Large intestine (tissue), 3 donors: ENCODE results near the gene HVCN1. TPM values are rescaled to one million over a fixed set of nuclear protein-coding genes. Genes with fewer than 3 reads are reported as not detected.

Experiments used
- DNase-seq, 2 donors: peaks; one replicate each; pipeline versions ENCODE4 v3.0.0 to v3.0.0-alpha.2; 2013
- H3K27ac ChIP-seq: one replicate; pipeline ENCODE4 v1.5.1; 2013; ENCODE audit warnings: low read length
- H3K27me3 ChIP-seq: 2 replicates; pipeline ENCODE4 v1.6.1; 2013; ENCODE audit warnings: low read length; ENCODE audit not compliant: control insufficient read depth, insufficient read depth
- H3K36me3 ChIP-seq: 2 replicates; pipeline ENCODE4 v1.6.1; 2013; ENCODE audit warnings: low read length; ENCODE audit not compliant: control insufficient read depth, insufficient read depth
- H3K4me1 ChIP-seq: one replicate; pipeline ENCODE4 v1.6.1; 2013; ENCODE audit warnings: low read length; ENCODE audit not compliant: control insufficient read depth, insufficient read depth
- H3K4me3 ChIP-seq: one replicate; pipeline ENCODE4 v1.5.1; 2013; ENCODE audit warnings: low read length
- H3K9me3 ChIP-seq: one replicate; pipeline ENCODE4 v1.6.1; 2013; ENCODE audit warnings: mild to moderate bottlenecking, low read depth, low read length, moderate library complexity; ENCODE audit not compliant: control insufficient read depth
- WGBS: methylation state at CpG from one replicate; pipeline ENCODE4 v1.1.5; 2013; ENCODE audit warnings: low lambda C conversion rate; ENCODE audit not compliant: insufficient coverage; 5-methylcytosine and 5-hydroxymethylcytosine counted together
- polyA plus RNA-seq: library from polyadenylated mRNA; unstranded; fragments of 120-200 nt; gene quantifications from one replicate; pipeline ENCODE4 v1.2.1, GENCODE V29; 2013

The HVCN1 gene
- polyA plus RNA-seq, 1 donor = 5.5 TPM

DNA sequence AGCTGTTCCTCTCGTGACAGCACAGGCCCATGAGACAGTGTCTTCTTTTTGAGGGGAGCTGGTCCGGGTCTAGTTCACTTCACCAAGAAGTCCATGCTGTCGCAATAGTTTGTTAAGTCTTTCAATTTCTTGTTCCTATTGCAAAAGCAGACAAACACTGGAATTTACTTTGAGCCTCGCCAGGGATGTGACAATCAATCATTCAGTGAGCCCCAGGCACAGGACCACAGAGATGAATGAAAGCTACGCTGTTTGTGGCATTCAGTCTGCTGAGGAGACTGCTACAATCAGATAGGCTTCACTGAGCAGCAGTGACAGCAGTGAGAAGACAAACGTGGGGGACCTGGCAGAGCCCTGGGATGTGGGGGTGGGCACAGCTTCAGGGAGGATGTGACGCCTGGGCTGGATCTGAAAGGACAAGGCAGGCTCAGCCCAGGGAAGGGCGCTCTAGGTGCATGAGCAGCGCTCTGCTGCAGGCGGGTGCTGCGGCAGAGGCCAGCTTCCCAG lies 39.5 kb downstream of the HVCN1 start:
- DNase-seq = no peak
- WGBS = no CpG with 5 or more reads among the region's 11 CpGs
- H3K27ac ChIP-seq = no peak overlapping the region

DNA sequence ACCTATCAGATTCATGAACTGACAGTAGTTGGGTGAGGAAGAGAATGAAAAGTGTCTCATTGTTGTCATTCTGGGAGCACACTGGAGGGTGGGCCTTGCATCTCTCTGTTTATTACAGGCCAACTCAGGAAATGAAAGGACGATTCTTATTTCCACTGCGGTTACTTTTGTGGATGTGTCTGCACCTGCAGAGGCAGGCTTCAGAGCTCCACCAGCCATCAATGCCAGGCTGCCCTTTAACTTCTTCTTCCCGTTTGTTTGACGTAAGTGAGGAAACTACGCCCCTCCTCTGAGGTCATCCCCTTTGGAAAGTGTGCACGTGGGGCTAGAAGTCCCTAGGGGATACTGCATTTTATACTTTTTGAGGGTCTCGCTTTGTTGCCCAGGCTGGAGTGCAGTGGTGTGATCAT lies 41.3 kb downstream of the HVCN1 start:
- Histone ChIP-seq H3K27ac (no peak overlapping the region), H3K4me3 (no peak overlapping the region), H3K9me3 (no peaks in the 10 kb centered on the region), H3K4me1 (no peaks in the 10 kb centered on the region), H3K36me3 (peaks cover 39% of the 10 kb centered on the region), H3K27me3 (no peaks in the 10 kb centered on the region)
- DNase-seq = no peak
- WGBS = 100% methylated on average over 3 of the region's 7 CpGs

More for the DNA sequence above, 39.5 kb downstream of the HVCN1 start:
- H3K4me1 ChIP-seq = no peaks in the 10 kb centered on the region
- H3K27me3 ChIP-seq = no peaks in the 10 kb centered on the region
- H3K36me3 ChIP-seq = peaks cover 39% of the 10 kb centered on the region
- H3K4me3 ChIP-seq = no peak overlapping the region
- no peaks in the 10 kb centered on the region for H3K9me3 ChIP-seq

DNA sequence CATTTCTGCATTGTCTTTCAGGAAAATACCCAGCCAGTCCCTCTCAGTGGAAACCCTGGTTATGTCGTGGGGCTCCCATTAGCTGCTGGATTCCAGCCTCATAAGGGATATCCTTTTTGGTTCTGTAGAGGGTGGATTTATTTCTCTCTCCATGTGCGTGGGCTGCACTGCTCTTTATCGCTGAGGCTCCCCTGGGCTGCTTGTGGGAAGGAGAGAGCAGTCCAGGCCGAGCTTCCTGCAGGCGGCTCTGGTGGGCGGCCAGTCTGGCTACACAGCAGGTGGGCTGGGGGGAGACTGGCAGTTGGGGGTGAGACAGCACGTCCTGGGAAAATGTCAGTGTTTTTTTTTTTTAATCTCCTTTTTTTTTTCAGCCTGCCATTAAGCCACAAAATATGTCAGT lies 47.4 kb downstream of the HVCN1 start:
- no peak for DNase-seq
- H3K36me3 ChIP-seq = peaks cover 20% of the 10 kb centered on the region
- no peaks in the 10 kb centered on the region for H3K4me1 ChIP-seq
- H3K4me3 ChIP-seq = no peak overlapping the region
- no peaks in the 10 kb centered on the region for H3K27me3 ChIP-seq
- H3K9me3 ChIP-seq = no peaks in the 10 kb centered on the region
- H3K27ac ChIP-seq = no peak overlapping the region
- WGBS = 60% methylated on average over 1 of the region's 7 CpGs

DNA sequence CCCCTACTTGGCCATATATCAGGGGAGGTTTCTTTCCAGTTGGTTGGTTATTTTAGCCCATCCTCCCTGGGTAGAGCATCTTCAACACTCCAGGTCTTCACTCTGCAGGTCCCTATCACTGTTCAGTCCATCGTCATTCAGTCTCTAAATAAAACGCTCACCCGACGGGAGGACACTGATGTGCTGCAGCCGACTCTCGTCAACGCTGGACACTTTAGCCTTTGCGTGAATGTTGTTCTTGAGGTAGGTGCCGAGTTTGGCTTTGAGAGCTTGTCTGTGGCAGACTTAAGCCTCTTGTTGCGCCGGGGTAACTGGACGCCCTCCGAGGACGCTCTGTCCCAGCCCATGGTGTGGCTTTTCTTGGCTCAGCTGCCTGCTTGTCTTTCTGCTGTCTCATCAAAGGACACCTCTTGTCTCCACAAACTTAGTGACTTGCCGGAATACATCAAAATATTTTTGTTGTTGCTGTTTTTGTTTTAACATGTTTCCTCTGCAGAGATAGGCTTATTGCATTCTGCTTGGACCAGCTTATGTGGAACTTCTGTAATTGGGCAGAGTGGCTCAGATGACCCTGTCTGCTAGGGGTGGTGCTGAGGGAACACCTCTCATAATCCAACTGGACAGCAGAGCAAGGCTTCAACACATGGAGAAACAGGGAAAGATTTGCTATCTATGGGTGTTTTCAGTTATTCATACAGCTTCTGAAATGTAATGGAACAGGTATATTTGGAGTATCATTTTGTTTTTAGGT lies 48.5 kb downstream of the HVCN1 start:
- Histone ChIP-seq H3K27ac (no peak overlapping the region), H3K36me3 (peaks cover 12% of the 10 kb centered on the region), H3K4me3 (no peak overlapping the region), H3K27me3 (no peaks in the 10 kb centered on the region), H3K4me1 (no peaks in the 10 kb centered on the region), H3K9me3 (no peaks in the 10 kb centered on the region)
- 80% methylated on average over 1 of the region's 15 CpGs for WGBS
- no peak for DNase-seq

DNA sequence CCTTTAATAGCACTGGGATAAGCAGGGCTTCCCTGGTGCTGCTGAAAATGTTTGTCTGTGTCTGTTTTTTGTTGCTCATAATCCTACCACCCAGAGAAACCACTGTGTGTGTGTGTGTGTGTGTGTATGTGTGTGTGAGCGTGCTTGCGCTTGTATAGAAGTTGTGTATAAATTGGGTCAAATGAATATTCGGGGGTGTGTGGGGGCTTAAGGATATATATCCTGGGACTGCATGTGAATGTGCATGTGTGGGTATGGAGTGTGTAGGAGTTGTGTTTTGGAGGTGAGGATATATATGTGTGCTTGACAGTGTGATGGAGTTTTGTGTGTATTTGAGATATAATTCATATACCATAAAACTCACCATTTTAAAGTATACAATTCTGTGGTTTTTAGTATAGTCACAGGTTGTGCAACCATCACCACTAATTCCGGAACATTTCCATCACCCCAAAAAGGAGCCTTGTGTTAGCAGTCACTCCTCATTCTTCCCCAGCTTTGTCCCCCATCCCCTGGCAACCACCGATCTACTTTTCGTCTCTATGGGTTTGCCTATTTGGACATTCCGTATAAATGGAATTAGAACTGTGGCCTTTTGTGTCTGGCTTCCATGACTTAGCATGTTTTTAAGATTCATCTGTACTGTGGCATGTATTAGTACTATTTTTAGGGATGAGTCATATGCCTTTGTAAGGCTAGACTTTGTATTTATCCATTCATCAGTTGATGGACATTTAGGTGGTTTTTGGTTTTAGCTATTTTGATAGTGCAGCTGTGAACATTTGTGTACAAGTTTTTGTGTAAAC lies 49.4 kb downstream of the HVCN1 start:
- H3K4me3 ChIP-seq = no peak overlapping the region
- no CpG with 5 or more reads among the region's 7 CpGs for WGBS
- no peaks in the 10 kb centered on the region for H3K9me3 ChIP-seq
- no peaks in the 10 kb centered on the region for H3K4me1 ChIP-seq
- H3K36me3 ChIP-seq = peaks cover 7% of the 10 kb centered on the region
- no peaks in the 10 kb centered on the region for H3K27me3 ChIP-seq
- no peak for DNase-seq
- H3K27ac ChIP-seq = no peak overlapping the region

DNA sequence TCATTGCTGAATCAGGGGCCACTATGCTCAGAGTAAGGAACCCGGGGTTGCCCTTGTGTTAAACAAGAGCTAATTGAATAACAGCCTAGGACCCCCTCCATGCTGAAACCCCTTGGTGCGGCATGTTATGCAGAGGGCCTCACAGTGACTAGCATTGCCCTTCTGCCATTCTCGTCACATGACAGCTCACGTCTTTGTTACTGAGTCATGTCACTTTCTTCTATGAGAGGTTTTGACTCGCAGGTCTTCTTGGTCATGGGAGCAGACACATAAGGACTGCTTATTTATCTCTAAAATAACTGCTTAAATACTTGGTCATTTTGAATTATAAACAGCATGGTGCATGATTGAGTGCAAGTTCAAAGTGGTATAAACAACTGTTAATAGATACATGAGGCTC lies 50.1 kb downstream of the HVCN1 start:
- no peaks in the 10 kb centered on the region for H3K4me1 ChIP-seq
- H3K4me3 ChIP-seq = no peak overlapping the region
- no peaks in the 10 kb centered on the region for H3K9me3 ChIP-seq
- no peaks in the 10 kb centered on the region for H3K27me3 ChIP-seq
- H3K36me3 ChIP-seq = peaks cover 7% of the 10 kb centered on the region
- no peak for DNase-seq
- H3K27ac ChIP-seq = no peak overlapping the region
- 100% methylated on average over 1 of the region's 5 CpGs for WGBS

DNA sequence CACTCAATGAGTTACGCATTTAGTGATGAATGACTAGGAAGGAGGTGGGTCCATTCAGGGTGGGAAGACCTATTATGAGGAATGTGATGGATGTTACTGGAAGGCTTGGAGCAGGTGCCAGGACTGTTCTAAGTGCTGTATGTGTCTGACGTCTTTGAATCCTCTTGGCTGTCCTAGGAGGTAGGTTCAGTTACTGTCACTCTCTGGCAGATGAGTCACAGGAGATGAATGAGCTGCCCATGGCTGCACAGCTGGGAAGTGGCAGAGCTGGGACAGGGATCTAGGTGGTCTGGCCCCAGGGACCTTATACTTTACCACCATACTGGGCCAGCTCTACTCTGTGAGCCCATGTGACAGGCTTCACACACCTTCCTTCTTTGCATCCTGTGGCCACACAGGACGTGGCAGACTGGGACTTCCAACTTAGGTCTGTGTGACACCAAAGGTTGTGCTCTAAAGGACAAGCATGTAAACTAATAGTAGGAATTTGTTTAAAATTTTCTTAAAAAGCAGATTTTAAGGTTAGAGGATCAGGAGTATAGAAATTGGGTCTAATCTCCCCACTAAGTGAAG lies 51.0 kb downstream of the HVCN1 start:
- H3K4me1 ChIP-seq = no peaks in the 10 kb centered on the region
- H3K9me3 ChIP-seq = no peaks in the 10 kb centered on the region
- no peak for DNase-seq
- H3K4me3 ChIP-seq = no peak overlapping the region
- no peaks in the 10 kb centered on the region for H3K27me3 ChIP-seq
- H3K27ac ChIP-seq = no peak overlapping the region
- no CpG with 5 or more reads among the region's 3 CpGs for WGBS
- H3K36me3 ChIP-seq = peaks cover 10% of the 10 kb centered on the region

DNA sequence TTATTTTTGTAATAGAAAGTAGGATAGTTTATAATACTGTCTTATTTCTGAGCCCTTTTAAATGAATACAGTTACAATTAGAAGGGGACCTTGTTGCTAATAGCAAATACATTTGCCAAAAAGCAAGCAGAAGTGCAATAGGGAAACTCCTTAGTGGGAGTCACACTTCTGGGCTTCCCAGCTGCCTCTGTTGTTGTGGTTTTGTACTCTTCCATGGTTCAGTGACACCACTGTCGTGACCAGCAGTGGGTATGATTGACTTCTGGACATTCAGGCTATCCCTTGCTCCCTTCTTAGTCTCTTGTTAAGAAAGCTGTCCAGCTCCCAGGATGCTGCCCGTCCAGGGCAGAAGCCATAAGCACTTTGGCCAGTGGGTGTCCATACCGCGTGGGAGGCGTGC lies 52.4 kb downstream of the HVCN1 start:
- DNase-seq = no peak
- H3K27me3 ChIP-seq = no peaks in the 10 kb centered on the region
- H3K27ac ChIP-seq = no peak overlapping the region
- H3K4me1 ChIP-seq = no peaks in the 10 kb centered on the region
- WGBS = no CpG with 5 or more reads among the region's 5 CpGs
- peaks cover 19% of the 10 kb centered on the region for H3K36me3 ChIP-seq
- H3K4me3 ChIP-seq = no peak overlapping the region
- no peaks in the 10 kb centered on the region for H3K9me3 ChIP-seq

DNA sequence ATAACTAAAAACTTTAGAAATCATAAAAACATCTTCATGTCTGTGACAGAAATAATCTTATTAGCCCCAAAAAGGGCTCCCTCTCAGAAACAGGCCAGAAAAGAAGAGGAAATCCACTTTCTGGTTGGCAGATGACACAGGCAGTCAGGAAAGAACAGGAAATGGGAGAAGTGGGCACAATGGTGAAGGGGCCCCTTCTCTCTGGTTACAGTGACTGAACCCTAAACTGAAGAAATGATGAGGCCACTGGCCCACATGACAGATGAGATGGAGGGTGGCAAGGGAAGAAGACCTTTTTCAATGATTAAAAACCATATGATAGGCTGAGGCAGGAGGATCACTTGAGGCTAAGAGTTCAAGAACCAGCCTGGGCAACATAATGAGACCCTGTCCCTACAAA lies 53.9 kb downstream of the HVCN1 start:
- Histone ChIP-seq H3K36me3 (peaks cover 14% of the 10 kb centered on the region), H3K9me3 (no peaks in the 10 kb centered on the region), H3K27me3 (no peaks in the 10 kb centered on the region), H3K4me3 (no peak overlapping the region), H3K4me1 (no peaks in the 10 kb centered on the region), H3K27ac (no peak overlapping the region)
- no peak for DNase-seq

DNA sequence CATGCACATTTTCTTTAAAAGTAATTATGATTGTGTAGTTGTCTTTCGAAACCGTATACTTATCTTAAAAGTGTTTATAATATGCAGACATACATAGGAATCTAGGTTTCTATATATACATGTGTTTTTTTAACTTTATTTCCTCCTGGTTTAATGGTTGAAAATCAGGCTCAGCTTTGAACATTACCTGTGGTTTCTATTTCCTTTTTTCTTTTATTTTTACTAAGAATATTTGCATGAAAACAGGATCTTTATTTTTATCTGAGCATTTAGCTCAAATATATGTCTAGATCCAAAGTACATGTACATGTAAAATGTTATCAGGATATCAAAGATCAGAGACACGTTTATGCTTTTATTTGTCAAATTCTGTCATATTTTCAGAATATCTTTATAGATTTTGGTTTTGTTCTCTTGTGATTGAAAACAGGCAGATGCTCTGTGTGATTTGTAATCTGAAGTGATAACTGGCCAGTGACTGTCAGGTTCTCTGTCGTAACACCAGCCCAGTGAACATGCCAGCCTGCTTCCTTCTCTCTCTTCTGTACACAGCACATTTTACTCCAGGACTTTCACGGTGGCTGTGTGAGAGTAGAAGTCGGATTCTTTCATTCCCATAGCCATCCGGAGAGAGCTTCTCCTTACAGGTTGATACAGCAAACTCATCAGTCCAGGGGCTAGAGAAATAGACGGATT lies 61.3 kb downstream of the HVCN1 start:
- Histone ChIP-seq H3K36me3 (peaks cover 10% of the 10 kb centered on the region), H3K27ac (no peak overlapping the region), H3K9me3 (no peaks in the 10 kb centered on the region), H3K27me3 (no peaks in the 10 kb centered on the region), H3K4me3 (no peak overlapping the region), H3K4me1 (no peaks in the 10 kb centered on the region)
- 89% methylated on average over 4 of the region's 8 CpGs for WGBS
- no peak for DNase-seq
